Neural crest cell (in vitro differentiated cells): Measurements from ENCODE around the gene TNFRSF21. TPM values are rescaled to one million over a fixed set of nuclear protein-coding genes. Genes with fewer than 3 reads are reported as not detected.

Source experiments
- DNase-seq: peaks from one replicate; pipeline ENCODE4 v3.0.0; 2021; ENCODE audit warnings: low read depth, mixed read lengths, low spot score
- H3K27ac Mint-ChIP-seq: one replicate; pipeline ENCODE4 v1.8.0; 2021; ENCODE audit warnings: mild to moderate bottlenecking, mixed read lengths; ENCODE audit not compliant: unreplicated experiment
- H3K27me3 Mint-ChIP-seq: 2 replicates; pipeline ENCODE4 v1.8.0; 2021; ENCODE audit warnings: low read depth, mild to moderate bottlenecking, mixed read lengths
- H3K36me3 Mint-ChIP-seq: 2 replicates; pipeline ENCODE4 v1.8.0; 2021; ENCODE audit warnings: low read depth, mild to moderate bottlenecking, mixed read lengths
- H3K4me1 Mint-ChIP-seq: 2 replicates; pipeline ENCODE4 v1.8.0; 2021; ENCODE audit warnings: mixed read lengths
- H3K4me3 Mint-ChIP-seq: one replicate; pipeline ENCODE4 v1.8.0; 2021; ENCODE audit warnings: mild to moderate bottlenecking, mixed read lengths
- H3K9me3 Mint-ChIP-seq: 2 replicates; pipeline ENCODE4 v1.8.0; 2021; ENCODE audit warnings: mixed read lengths
- total RNA-seq: library from RNA; stranded (reverse); gene quantifications from 2 replicates; pipeline ENCODE4 v1.2.1, GENCODE V29; 2021
- TF ChIP-seq, protein P1 (sequence below): fragments of 200-600 bp; sonication (generic); conservative IDR thresholded peaks from 2 replicates; pipeline ENCODE4 v1.5.0; 2021; ENCODE audit warnings: antibody characterized with exemption, mild to moderate bottlenecking

The TNFRSF21 gene
- total RNA-seq, 1 donor from 2014 or later, result 19.8 TPM

DNA sequence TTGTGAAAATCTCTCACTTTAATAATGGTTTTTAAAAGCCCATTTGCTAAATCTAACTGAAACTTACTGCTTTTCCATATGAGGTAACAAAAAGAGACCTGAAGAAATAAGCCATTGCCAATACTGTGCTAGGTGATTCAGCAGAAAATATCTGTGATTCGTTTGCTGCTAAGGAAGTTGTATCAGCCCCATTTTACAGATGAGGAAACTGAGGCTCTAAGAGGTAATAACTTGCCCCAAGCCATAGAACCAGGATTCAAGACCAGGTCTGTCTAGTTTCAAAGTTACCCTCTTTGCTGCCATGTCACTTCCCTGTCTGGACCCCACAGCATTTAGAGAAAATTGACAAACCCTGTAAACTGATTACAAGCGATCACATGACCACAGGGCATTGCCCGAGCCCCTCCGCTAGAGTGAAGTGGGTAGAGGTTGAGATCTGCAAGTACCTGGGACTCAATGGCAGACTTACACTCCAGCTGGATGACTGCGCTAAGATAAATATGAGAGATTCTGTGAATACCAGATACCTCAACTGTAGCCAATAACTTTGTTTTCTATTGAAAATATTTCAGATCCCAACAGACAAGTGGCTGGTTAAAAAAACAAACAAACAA is 69.3 kb downstream of the TNFRSF21 start:
- no peak for DNase-seq
- no peak overlapping the region for H3K27ac Mint-ChIP-seq
- H3K4me1 Mint-ChIP-seq, result peaks cover 9% of the 10 kb centered on the region
- TF ChIP-seq, protein P1, sequence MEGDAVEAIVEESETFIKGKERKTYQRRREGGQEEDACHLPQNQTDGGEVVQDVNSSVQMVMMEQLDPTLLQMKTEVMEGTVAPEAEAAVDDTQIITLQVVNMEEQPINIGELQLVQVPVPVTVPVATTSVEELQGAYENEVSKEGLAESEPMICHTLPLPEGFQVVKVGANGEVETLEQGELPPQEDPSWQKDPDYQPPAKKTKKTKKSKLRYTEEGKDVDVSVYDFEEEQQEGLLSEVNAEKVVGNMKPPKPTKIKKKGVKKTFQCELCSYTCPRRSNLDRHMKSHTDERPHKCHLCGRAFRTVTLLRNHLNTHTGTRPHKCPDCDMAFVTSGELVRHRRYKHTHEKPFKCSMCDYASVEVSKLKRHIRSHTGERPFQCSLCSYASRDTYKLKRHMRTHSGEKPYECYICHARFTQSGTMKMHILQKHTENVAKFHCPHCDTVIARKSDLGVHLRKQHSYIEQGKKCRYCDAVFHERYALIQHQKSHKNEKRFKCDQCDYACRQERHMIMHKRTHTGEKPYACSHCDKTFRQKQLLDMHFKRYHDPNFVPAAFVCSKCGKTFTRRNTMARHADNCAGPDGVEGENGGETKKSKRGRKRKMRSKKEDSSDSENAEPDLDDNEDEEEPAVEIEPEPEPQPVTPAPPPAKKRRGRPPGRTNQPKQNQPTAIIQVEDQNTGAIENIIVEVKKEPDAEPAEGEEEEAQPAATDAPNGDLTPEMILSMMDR, result no peak
- H3K4me3 Mint-ChIP-seq, result no peak overlapping the region
- H3K36me3 Mint-ChIP-seq, result peaks cover 6% of the 10 kb centered on the region
- no peaks in the 10 kb centered on the region for H3K9me3 Mint-ChIP-seq
- H3K27me3 Mint-ChIP-seq, result no peaks in the 10 kb centered on the region

GRCh38 chr6:47239546-47239945 is 70.2 kb downstream of the TNFRSF21 start:
- Mint-ChIP-seq H3K27me3 (no peaks in the 10 kb centered on the region), H3K4me3 (no peak overlapping the region), H3K27ac (no peak overlapping the region), H3K4me1 (peaks cover 9% of the 10 kb centered on the region), H3K9me3 (no peaks in the 10 kb centered on the region), H3K36me3 (peaks cover 6% of the 10 kb centered on the region)
- DNase-seq, result no peak
- TF ChIP-seq, protein P1, result no peak

DNA sequence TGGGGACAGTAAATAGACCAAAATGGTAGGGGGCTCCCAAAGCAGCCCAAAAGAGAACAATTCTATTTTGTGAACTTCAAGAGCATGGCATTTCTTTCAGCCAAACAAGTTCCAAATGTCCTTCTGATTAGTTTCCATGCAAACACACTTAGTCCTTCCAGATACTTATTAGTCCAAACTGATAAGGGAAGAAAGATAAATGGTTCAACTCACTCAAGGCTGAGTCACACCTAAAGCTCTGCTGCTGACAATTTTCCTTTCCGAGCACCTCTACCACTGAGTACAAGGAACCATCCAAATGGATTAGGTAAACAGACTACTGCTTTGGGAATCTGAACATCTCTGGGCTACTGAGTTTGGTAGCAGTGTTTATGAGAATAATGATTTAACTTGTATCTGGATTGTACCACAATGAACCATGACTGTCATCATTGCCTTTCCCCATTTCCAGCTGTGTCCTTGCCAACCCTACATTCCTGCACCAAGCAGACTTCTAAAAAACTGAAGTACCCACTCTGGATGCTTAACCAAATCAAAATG is 71.2 kb downstream of the TNFRSF21 start:
- no peaks in the 10 kb centered on the region for H3K9me3 Mint-ChIP-seq
- DNase-seq, result no peak
- H3K27ac Mint-ChIP-seq, result no peak overlapping the region
- no peaks in the 10 kb centered on the region for H3K27me3 Mint-ChIP-seq
- no peak overlapping the region for H3K4me3 Mint-ChIP-seq
- H3K36me3 Mint-ChIP-seq, result peaks cover 3% of the 10 kb centered on the region
- TF ChIP-seq, protein P1, result no peak
- H3K4me1 Mint-ChIP-seq, result peaks cover 9% of the 10 kb centered on the region

GRCh38 chr6:47237196-47237595 is 72.5 kb downstream of the TNFRSF21 start:
- TF ChIP-seq, protein P1, result no peak
- DNase-seq, result no peak
- H3K36me3 Mint-ChIP-seq, result peaks cover 3% of the 10 kb centered on the region
- peaks cover 1% of the 10 kb centered on the region for H3K4me1 Mint-ChIP-seq
- no peaks in the 10 kb centered on the region for H3K27me3 Mint-ChIP-seq
- no peaks in the 10 kb centered on the region for H3K9me3 Mint-ChIP-seq
- no peak overlapping the region for H3K27ac Mint-ChIP-seq
- H3K4me3 Mint-ChIP-seq, result no peak overlapping the region

DNA sequence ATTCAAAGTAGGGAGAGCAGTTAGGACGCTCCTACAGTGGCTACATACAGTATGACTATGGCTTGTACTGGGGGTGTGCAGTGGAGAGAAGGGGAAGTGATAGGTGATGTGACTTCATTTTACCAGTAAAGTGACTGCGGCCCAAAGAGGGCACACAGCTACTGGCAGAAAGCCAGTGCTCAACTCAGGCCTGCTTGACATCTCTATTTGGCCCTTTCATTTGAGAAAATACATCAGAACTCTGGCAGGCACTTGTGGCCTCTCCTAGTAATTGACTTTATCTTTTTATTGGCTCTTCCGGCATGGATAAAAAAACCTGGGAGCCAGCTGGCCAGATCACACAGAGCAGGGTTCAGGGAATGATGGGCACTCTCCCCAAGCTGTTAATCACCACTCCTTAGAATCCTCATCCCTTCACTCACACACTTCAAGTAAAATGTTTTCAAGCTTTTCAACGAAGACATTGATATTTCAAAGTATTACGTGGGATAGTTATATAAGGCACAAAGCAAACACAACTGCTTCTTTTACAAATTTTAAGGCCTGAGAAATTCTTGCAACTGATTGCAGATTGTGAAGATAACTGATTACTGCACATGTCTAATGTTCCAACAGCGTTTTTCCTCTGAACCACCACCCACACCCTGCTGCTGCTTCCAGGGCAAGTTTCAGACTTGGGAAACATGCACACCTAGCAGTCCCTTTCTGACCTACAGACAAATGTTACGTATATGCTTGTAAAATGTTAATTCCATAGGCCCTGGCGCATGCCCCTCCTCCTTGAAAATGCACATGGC is 73.5 kb downstream of the TNFRSF21 start:
- TF ChIP-seq, protein P1, result no peak
- Mint-ChIP-seq H3K4me1 (no peaks in the 10 kb centered on the region), H3K9me3 (no peaks in the 10 kb centered on the region), H3K27me3 (no peaks in the 10 kb centered on the region), H3K27ac (no peak overlapping the region), H3K4me3 (no peak overlapping the region), H3K36me3 (peaks cover 3% of the 10 kb centered on the region)
- DNase-seq, result no peak
